Neural progenitor cell (in vitro differentiated cells): ENCODE results near the gene RDX. TPM values are rescaled to one million over a fixed set of nuclear protein-coding genes. Genes with fewer than 3 reads are reported as not detected.

Source experiments
- DNase-seq: peaks from one replicate; pipeline ENCODE4 v3.0.0-alpha.2; 2016; ENCODE audit warnings: low spot score
- H2AFZ ChIP-seq: fragments of 200-600 bp; sonication (generic); replicated peaks from 2 replicates; pipeline ENCODE4 v1.6.1; 2016; ENCODE audit warnings: antibody characterized with exemption
- H3F3A ChIP-seq: fragments of 200-600 bp; sonication (generic); 2 replicates; pipeline ENCODE4 v1.6.1; 2016; ENCODE audit warnings: antibody characterized with exemption, low read depth
- H3K27ac ChIP-seq: fragments of 200-600 bp; sonication (generic); 2 replicates; pipeline ENCODE4 v1.5.1; 2016; ENCODE audit warnings: mild to moderate bottlenecking
- H3K27me3 ChIP-seq: fragments of 200-600 bp; sonication (generic); 2 replicates; pipeline ENCODE4 v1.6.1; 2016; ENCODE audit warnings: mild to moderate bottlenecking, moderate library complexity
- H3K36me3 ChIP-seq: fragments of 200-600 bp; sonication (generic); 2 replicates; pipeline ENCODE4 v1.5.1; 2016
- H3K4me1 ChIP-seq: fragments of 200-600 bp; sonication (generic); 2 replicates; pipeline ENCODE4 v1.6.1; 2016; ENCODE audit warnings: mixed run types
- H3K4me2 ChIP-seq: fragments of 200-600 bp; sonication (generic); 2 replicates; pipeline ENCODE4 v1.6.1; 2016
- H3K4me3 ChIP-seq: fragments of 200-600 bp; sonication (generic); 2 replicates; pipeline ENCODE4 v1.5.1; 2016
- H3K79me2 ChIP-seq: fragments of 200-600 bp; sonication (generic); 2 replicates; pipeline ENCODE4 v1.6.1; 2016; ENCODE audit warnings: low read depth
- H3K9ac ChIP-seq: fragments of 200-600 bp; sonication (generic); 2 replicates; pipeline ENCODE4 v1.6.1; 2016
- H3K9me3 ChIP-seq: fragments of 200-600 bp; sonication (generic); 2 replicates; pipeline ENCODE4 v1.5.1; 2016; ENCODE audit warnings: low read depth
- H4K20me1 ChIP-seq: fragments of 200-600 bp; sonication (generic); 2 replicates; pipeline ENCODE4 v1.6.1; 2016; ENCODE audit warnings: low read depth
- H3K27ac Mint-ChIP-seq: 3 replicates; pipeline ENCODE4 v1.8.0; 2021; ENCODE audit warnings: mixed read lengths
- H3K27me3 Mint-ChIP-seq: 2 replicates; pipeline ENCODE4 v1.8.0; 2022; ENCODE audit warnings: low read depth, mild to moderate bottlenecking, inconsistent platforms, moderate library complexity, mixed read lengths; ENCODE audit not compliant: insufficient read depth
- H3K36me3 Mint-ChIP-seq: 3 replicates; pipeline ENCODE4 v1.8.0; 2021; ENCODE audit warnings: mixed read lengths
- H3K4me1 Mint-ChIP-seq: 3 replicates; pipeline ENCODE4 v1.8.0; 2021; ENCODE audit warnings: mixed read lengths
- H3K4me3 Mint-ChIP-seq: 3 replicates; pipeline ENCODE4 v1.8.0; 2021; ENCODE audit warnings: mild to moderate bottlenecking, moderate library complexity, mixed read lengths
- H3K9me3 Mint-ChIP-seq: 3 replicates; pipeline ENCODE4 v1.8.0; 2020; ENCODE audit warnings: mixed read lengths
- EZH2 ChIP-seq: fragments of 200-600 bp; sonication (generic); IDR thresholded peaks from 2 replicates; pipeline ENCODE4 v1.6.1; 2017; ENCODE audit warnings: antibody characterized with exemption, mild to moderate bottlenecking, moderate library complexity
- EZH2phosphoT487 ChIP-seq: fragments of 200-600 bp; sonication (generic); IDR thresholded peaks from 2 replicates; pipeline ENCODE4 v1.6.1; 2017; ENCODE audit warnings: antibody characterized with exemption
- total RNA-seq: library from RNA; depleted of rRNA; stranded (reverse); fragments of >200 nt; gene quantifications from 2 replicates; pipeline ENCODE4 v1.2.3, GENCODE V29; 2015; ENCODE audit warnings: low replicate concordance
- TF ChIP-seq, protein P1 (sequence below): fragments of 200-600 bp; sonication (generic); IDR thresholded peaks from 2 replicates; pipeline ENCODE4 v1.5.1; 2017; ENCODE audit warnings: antibody characterized with exemption, mild to moderate bottlenecking

Gene RDX
- total RNA-seq, 1 donor from 2014 or later = 199 TPM

GRCh38 chr11:110230377-110230776 lies 66.0 kb downstream of the RDX start:
- Histone ChIP-seq H3K4me1 (no peaks in the 10 kb centered on the region), H3K4me2 (no peak overlapping the region), H3K27me3 (no peaks in the 10 kb centered on the region), H3K4me3 (no peak overlapping the region), H3K79me2 (no peaks in the 10 kb centered on the region), H4K20me1 (no peaks in the 10 kb centered on the region), H3F3A (peaks cover 8% of the 10 kb centered on the region), H2AFZ (no peak overlapping the region), H3K27ac (no peak overlapping the region), H3K36me3 (peaks cover 47% of the 10 kb centered on the region), H3K9me3 (no peaks in the 10 kb centered on the region), H3K9ac (no peak overlapping the region)
- Mint-ChIP-seq H3K9me3 (no peaks in the 10 kb centered on the region), H3K27ac (no peak overlapping the region), H3K36me3 (peaks cover 30% of the 10 kb centered on the region), H3K27me3 (no peaks in the 10 kb centered on the region), H3K4me3 (no peak overlapping the region), H3K4me1 (no peaks in the 10 kb centered on the region)
- TF ChIP-seq, protein P1, sequence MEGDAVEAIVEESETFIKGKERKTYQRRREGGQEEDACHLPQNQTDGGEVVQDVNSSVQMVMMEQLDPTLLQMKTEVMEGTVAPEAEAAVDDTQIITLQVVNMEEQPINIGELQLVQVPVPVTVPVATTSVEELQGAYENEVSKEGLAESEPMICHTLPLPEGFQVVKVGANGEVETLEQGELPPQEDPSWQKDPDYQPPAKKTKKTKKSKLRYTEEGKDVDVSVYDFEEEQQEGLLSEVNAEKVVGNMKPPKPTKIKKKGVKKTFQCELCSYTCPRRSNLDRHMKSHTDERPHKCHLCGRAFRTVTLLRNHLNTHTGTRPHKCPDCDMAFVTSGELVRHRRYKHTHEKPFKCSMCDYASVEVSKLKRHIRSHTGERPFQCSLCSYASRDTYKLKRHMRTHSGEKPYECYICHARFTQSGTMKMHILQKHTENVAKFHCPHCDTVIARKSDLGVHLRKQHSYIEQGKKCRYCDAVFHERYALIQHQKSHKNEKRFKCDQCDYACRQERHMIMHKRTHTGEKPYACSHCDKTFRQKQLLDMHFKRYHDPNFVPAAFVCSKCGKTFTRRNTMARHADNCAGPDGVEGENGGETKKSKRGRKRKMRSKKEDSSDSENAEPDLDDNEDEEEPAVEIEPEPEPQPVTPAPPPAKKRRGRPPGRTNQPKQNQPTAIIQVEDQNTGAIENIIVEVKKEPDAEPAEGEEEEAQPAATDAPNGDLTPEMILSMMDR = no peak
- TF ChIP-seq EZH2 (no peak), EZH2phosphoT487 (no peak)
- DNase-seq = no peak

GRCh38 chr11:110219006-110219785 lies 77.2 kb downstream of the RDX start:
- Histone ChIP-seq H3K27me3 (no peaks in the 10 kb centered on the region), H3K79me2 (no peaks in the 10 kb centered on the region), H2AFZ (no peak overlapping the region), H4K20me1 (no peaks in the 10 kb centered on the region), H3K9me3 (no peaks in the 10 kb centered on the region), H3K4me1 (no peaks in the 10 kb centered on the region), H3K9ac (no peak overlapping the region), H3K4me2 (no peak overlapping the region), H3K4me3 (no peak overlapping the region), H3K36me3 (peaks cover under 1% of the 10 kb centered on the region), H3K27ac (no peak overlapping the region), H3F3A (no peaks in the 10 kb centered on the region)
- Mint-ChIP-seq H3K27me3 (peaks cover 8% of the 10 kb centered on the region), H3K27ac (no peak overlapping the region), H3K9me3 (no peaks in the 10 kb centered on the region), H3K4me1 (no peaks in the 10 kb centered on the region), H3K4me3 (no peak overlapping the region), H3K36me3 (peaks cover 8% of the 10 kb centered on the region)
- TF ChIP-seq, protein P1 = no peak
- TF ChIP-seq EZH2 (no peak), EZH2phosphoT487 (no peak)
- DNase-seq = no peak

GRCh38 chr11:110217936-110218335 lies 78.5 kb downstream of the RDX start:
- H3K9me3 Mint-ChIP-seq = no peaks in the 10 kb centered on the region
- H3K27ac ChIP-seq = no peak overlapping the region
- H3K79me2 ChIP-seq = no peaks in the 10 kb centered on the region
- no peaks in the 10 kb centered on the region for H3K36me3 ChIP-seq
- H4K20me1 ChIP-seq = no peaks in the 10 kb centered on the region
- no peak for TF ChIP-seq EZH2phosphoT487
- TF ChIP-seq EZH2 = no peak
- TF ChIP-seq, protein P1 = no peak
- peaks cover 6% of the 10 kb centered on the region for H3K36me3 Mint-ChIP-seq
- no peaks in the 10 kb centered on the region for H3K4me1 Mint-ChIP-seq
- H2AFZ ChIP-seq = no peak overlapping the region
- no peaks in the 10 kb centered on the region for H3K9me3 ChIP-seq
- no peaks in the 10 kb centered on the region for H3F3A ChIP-seq
- no peaks in the 10 kb centered on the region for H3K27me3 ChIP-seq
- no peak overlapping the region for H3K4me3 ChIP-seq
- H3K27ac Mint-ChIP-seq = no peak overlapping the region
- no peak overlapping the region for H3K4me3 Mint-ChIP-seq
- no peaks in the 10 kb centered on the region for H3K4me1 ChIP-seq
- H3K9ac ChIP-seq = no peak overlapping the region
- no peak for DNase-seq
- no peak overlapping the region for H3K4me2 ChIP-seq
- H3K27me3 Mint-ChIP-seq = peaks cover 5% of the 10 kb centered on the region
